Measurements from ENCODE around the gene PLEKHG3.
A peak's percentile ranks its signal among the peaks of the same experiment; 100 is the strongest.

Gene PLEKHG3

GRCh38 chr14:64676410-64677008 is 27.7 kb upstream of the PLEKHG3 start:
- Histone ChIP-seq H3K36me3 (replicated peaks) (no peaks in the 10 kb centered on the region), H3K27ac (no peak overlapping the region), H3K27me3 (replicated peaks) (no peaks in the 10 kb centered on the region), H3K4me3 (ENCODE audit: low read depth, low read length) (no peak overlapping the region)
- no peak for DNase-seq
- TF ChIP-seq, protein P1, sequence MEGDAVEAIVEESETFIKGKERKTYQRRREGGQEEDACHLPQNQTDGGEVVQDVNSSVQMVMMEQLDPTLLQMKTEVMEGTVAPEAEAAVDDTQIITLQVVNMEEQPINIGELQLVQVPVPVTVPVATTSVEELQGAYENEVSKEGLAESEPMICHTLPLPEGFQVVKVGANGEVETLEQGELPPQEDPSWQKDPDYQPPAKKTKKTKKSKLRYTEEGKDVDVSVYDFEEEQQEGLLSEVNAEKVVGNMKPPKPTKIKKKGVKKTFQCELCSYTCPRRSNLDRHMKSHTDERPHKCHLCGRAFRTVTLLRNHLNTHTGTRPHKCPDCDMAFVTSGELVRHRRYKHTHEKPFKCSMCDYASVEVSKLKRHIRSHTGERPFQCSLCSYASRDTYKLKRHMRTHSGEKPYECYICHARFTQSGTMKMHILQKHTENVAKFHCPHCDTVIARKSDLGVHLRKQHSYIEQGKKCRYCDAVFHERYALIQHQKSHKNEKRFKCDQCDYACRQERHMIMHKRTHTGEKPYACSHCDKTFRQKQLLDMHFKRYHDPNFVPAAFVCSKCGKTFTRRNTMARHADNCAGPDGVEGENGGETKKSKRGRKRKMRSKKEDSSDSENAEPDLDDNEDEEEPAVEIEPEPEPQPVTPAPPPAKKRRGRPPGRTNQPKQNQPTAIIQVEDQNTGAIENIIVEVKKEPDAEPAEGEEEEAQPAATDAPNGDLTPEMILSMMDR (IDR thresholded peaks at IDR 0.05; ENCODE audit: low read depth, low read length, missing control alignments), result no peak
- in situ Hi-C loops (cut with HindIII; ENCODE audit: low pct_ligation_motif_present, low sequenced_read_pairs), result no loop called here

DNA sequence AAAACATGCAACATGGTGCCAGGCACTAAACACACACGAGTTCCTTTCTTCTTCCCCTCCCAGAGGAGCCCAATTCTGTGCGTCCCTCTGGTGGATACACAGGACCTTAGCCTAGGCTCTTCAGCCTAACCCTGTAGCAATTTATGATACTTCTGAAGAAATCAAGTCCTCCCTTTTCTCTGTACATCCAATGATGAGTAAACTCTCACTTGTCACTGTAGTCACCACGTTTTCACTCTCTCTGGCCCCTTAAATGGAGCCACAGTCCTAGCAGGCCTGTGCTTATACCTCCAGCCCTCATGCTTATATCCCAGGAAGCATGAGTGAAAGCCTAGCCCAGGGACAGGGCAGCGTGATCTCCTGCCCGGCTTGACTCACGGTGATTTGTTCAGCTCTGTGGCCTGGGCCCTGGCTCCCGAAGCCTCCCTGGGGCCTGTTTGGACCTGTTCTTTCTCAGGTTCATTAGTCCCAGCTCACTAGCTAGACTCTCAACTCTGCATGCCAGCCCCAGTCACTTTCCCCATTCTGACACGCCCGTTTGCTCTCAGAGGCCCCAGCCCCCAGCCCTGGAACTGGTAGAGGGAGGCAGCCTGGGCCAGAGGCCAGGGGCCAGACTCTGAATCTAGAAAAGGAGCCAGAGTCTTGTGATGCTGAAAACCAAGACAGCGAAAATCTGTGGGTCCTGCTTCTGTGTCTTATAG is 24.1 kb upstream of the PLEKHG3 start:
- no peak overlapping the region for H3K4me3 ChIP-seq (ENCODE audit: low read depth, low read length)
- H3K27me3 ChIP-seq (replicated peaks), result no peaks in the 10 kb centered on the region
- no peak for DNase-seq
- TF ChIP-seq, protein P1 (IDR thresholded peaks at IDR 0.05; ENCODE audit: low read depth, low read length, missing control alignments), result no peak
- no peak overlapping the region for H3K27ac ChIP-seq
- in situ Hi-C loops (cut with HindIII; ENCODE audit: low pct_ligation_motif_present, low sequenced_read_pairs), result no loop called here
- no peaks in the 10 kb centered on the region for H3K36me3 ChIP-seq (replicated peaks)

GRCh38 chr14:64680714-64681065 is 23.5 kb upstream of the PLEKHG3 start:
- Histone ChIP-seq H3K4me3 (ENCODE audit: low read depth, low read length) (no peak overlapping the region), H3K27ac (no peak overlapping the region), H3K27me3 (replicated peaks) (no peaks in the 10 kb centered on the region), H3K36me3 (replicated peaks) (no peaks in the 10 kb centered on the region)
- in situ Hi-C loops (cut with HindIII; ENCODE audit: low pct_ligation_motif_present, low sequenced_read_pairs), result no loop called here
- TF ChIP-seq, protein P1 (IDR thresholded peaks at IDR 0.05; ENCODE audit: low read depth, low read length, missing control alignments), result no peak
- DNase-seq, result no peak

DNA sequence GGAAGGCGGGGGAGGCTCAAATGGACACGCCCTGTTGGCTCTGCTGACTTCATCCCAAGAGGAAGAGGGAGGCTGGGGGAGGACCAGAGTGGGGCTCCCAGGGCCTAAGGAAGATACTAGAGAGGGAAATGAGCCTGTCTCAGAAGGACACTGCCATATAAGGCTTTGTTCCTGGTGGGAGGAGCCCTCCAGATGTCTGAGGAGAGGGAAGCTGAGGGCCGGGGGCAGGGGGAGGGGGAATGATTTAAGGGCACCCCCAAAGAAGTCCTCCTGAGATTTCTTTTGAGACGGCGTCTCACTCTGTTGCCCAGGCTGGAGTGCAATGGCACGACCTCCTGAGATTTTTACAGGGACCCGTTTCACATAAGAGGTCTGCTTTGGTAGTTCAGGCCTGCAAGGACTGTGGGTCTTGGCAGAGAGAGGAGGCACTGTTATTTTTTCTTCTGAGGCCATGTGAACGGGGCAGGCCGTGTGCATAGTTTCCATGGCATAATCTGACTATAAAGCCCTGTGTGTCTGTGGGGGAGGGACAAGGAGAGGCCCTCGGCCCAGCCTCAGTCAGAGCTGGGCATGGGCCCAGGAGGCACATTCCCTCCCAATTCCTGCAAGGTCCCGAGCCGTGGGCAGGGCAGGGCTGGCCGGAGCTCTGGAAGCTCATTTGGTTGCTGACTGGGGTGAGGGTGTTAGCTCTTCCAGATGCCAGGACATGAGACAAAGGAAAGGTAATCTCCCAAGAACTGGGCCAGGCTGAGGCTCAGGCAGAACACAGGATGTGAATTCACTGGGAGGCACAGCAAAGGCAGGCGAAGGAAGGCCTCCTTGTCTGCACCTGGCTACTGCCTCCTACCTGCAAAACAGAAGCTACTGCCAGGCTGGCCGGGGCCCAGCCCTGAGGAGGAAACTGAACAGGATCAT is 22.2 kb upstream of the PLEKHG3 start:
- DNase-seq, result peak; percentile 32
- Histone ChIP-seq H3K27me3 (replicated peaks) (no peaks in the 10 kb centered on the region), H3K36me3 (replicated peaks) (no peaks in the 10 kb centered on the region), H3K27ac (no peak overlapping the region), H3K4me3 (ENCODE audit: low read depth, low read length) (no peak overlapping the region)
- TF ChIP-seq, protein P1 (IDR thresholded peaks at IDR 0.05; ENCODE audit: low read depth, low read length, missing control alignments), result no peak
- in situ Hi-C loops (cut with HindIII; ENCODE audit: low pct_ligation_motif_present, low sequenced_read_pairs), result no loop called here

- TF ChIP-seq, protein P1 (IDR thresholded peaks at IDR 0.05; ENCODE audit: low read depth, low read length, missing control alignments), result no peak
- no peak overlapping the region for H3K4me3 ChIP-seq (ENCODE audit: low read depth, low read length)
- H3K27ac ChIP-seq, result no peak overlapping the region
- H3K27me3 ChIP-seq (replicated peaks), result no peaks in the 10 kb centered on the region
- DNase-seq, result no peak
- no peaks in the 10 kb centered on the region for H3K36me3 ChIP-seq (replicated peaks)
- in situ Hi-C loops (cut with HindIII; ENCODE audit: low pct_ligation_motif_present, low sequenced_read_pairs), result no loop called here
Measured at GRCh38 chr14:64682843-64683242, 21.4 kb upstream of the PLEKHG3 start.

All from brain microvascular endothelial cell (primary cell).